ENCODE measurements around the gene SCAP.

Gene SCAP

GRCh38 chr3:47410801-47411646, 64.7 kb downstream of the SCAP start (continued):
- TF ChIP-seq ZBTB26 (tag by site-specific recombination; optimal IDR thresholded peaks at IDR 0.05) (no peak), ZNF175 (tag by site-specific recombination; IDR thresholded peaks at IDR 0.05) (no peak), ZNF138 (tag by site-specific recombination; IDR thresholded peaks at IDR 0.05; ENCODE audit: borderline replicate concordance) (no peak)

DNA sequence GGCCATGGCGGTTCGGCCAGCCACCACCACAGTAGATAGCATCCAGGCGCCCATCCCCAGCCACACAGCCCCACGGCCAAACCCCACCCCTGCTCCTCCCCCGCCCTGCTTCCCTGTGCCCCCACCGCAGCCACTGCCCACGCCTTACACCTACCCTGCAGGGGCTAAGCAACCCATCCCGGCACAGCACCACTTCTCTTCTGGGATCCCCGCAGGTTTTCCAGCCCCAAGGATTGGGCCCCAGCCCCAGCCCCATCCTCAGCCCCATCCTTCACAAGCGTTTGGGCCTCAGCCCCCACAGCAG, 65.4 kb downstream of the SCAP start:
- Histone ChIP-seq H3K27ac (ENCODE audit: extremely low read depth, low read depth, low read length) (no peak overlapping the region), H3K36me3 (ENCODE audit: control insufficient read depth in 2 of 2, insufficient read depth in 1 of 2, low read length in 2 of 2) (peaks cover 0 to 85% of the 10 kb centered on the region in 2 experiments; a peak in 1 of 3 replicates), H3K4me1 (ENCODE audit: control insufficient read depth, insufficient read depth, low read length) (no peaks in the 10 kb centered on the region), H3K9me3 (ENCODE audit: control insufficient read depth, insufficient read depth, low read depth, low read length) (no peaks in the 10 kb centered on the region), H3K4me3 (ENCODE audit: low read depth, low read length) (no peak overlapping the region)
- ChIA-PET POLR2A (interaction anchor here (0.5 kb wide), 1 partner anchor 78 kb away, joined by 3 read pairs; no protein-coding TSS in a partner anchor), CTCF (no interaction called here)
- peak; percentile 24; the same call in 1 of the 2 replicates for TF ChIP-seq EGR2 (tag by site-specific recombination; IDR thresholded peaks at IDR 0.05; ENCODE audit: low read depth)
- TF ChIP-seq YY1 (tag by site-specific recombination; IDR thresholded peaks at IDR 0.05), result no peak

DNA sequence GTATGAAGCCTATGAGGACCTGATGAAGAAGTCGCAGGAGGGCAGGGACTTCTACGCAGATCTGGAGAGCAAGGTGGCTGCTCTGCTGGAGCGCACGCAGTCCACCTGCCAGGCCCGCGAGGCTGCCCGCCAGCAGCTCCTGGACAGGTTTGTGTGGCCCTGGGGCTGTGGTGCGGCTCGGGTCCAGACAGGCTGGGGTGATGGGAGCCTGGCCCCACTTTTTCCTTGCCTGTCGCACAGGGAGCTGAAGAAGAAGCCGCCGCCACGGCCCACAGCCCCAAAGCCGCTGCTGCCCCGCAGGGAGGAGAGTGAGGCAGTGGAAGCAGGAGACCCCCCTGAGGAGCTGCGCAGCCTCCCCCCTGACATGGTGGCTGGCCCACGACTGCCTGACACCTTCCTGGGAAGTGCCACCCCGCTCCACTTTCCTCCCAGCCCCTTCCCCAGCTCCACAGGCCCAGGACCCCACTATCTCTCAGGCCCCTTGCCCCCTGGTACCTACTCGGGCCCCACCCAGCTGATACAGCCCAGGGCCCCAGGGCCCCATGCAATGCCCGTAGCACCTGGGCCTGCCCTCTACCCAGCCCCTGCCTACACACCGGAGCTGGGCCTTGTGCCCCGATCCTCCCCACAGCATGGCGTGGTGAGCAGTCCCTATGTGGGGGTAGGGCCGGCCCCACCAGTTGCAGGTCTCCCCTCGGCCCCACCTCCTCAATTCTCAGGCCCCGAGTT, 65.9 kb downstream of the SCAP start:
- CTCF ChIA-PET, result interaction anchor here (1.0 kb wide), 1 partner anchor 12 kb away, joined by 4 read pairs; no protein-coding TSS in a partner anchor
- H3K4me3 ChIP-seq (ENCODE audit: low read depth, low read length), result no peak overlapping the region
- H3K36me3 ChIP-seq (ENCODE audit: control insufficient read depth in 2 of 2, insufficient read depth in 1 of 2, low read length in 2 of 2), result peaks cover 0 to 80% of the 10 kb centered on the region in 2 experiments; a peak in 1 of 3 replicates
- H3K27ac ChIP-seq (ENCODE audit: extremely low read depth, low read depth, low read length), result no peak overlapping the region
- POLR2A ChIA-PET, result interaction anchor here (0.5 kb wide), 2 partner anchors 79 to 347 kb away, joined by 3 to 6 read pairs; no protein-coding TSS in a partner anchor
- H3K9me3 ChIP-seq (ENCODE audit: control insufficient read depth, insufficient read depth, low read depth, low read length), result no peaks in the 10 kb centered on the region
- TF ChIP-seq GLIS2 (tag by site-specific recombination; IDR thresholded peaks at IDR 0.05) (peak; percentile 8; the same call in 1 of the 2 replicates), ZBTB6 (tag by site-specific recombination; IDR thresholded peaks at IDR 0.05) (no peak)
- no peaks in the 10 kb centered on the region for H3K4me1 ChIP-seq (ENCODE audit: control insufficient read depth, insufficient read depth, low read length)

DNA sequence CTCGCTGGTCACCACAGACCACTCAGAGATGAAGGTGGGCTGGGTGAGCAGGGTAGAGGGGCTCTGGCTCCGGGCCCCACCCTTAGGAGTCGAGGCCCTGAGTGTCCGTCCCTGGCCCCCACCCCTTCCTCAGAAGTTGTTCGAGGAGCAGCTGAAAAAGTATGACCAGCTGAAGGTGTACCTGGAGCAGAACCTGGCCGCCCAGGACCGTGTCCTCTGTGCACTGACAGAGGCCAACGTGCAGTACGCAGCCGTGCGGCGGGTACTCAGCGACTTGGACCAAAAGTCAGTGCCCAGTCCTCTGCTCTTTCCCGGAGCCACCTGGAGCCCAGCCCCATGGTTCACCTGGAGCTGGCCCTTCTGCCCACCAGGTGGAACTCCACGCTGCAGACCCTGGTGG, 66.5 kb downstream of the SCAP start:
- peaks cover 0 to 74% of the 10 kb centered on the region in 2 experiments; a peak in 1 of 3 replicates for H3K36me3 ChIP-seq (ENCODE audit: control insufficient read depth in 2 of 2, insufficient read depth in 1 of 2, low read length in 2 of 2)
- POLR2A ChIA-PET, result interaction anchor here (0.5 kb wide), 1 partner anchor 348 kb away, joined by 6 read pairs; no protein-coding TSS in a partner anchor
- TF ChIP-seq SCRT1 (tag by site-specific recombination; IDR thresholded peaks at IDR 0.05; ENCODE audit: borderline replicate concordance) (no peak), ZNF660 (tag by site-specific recombination; IDR thresholded peaks at IDR 0.05) (no peak), ZNF121 (tag by site-specific recombination; IDR thresholded peaks at IDR 0.05) (no peak), ZNF677 (tag by site-specific recombination; IDR thresholded peaks at IDR 0.05) (no peak), ATF2 (tag by site-specific recombination; IDR thresholded peaks at IDR 0.05; ENCODE audit: low read depth) (no peak), ZNF792 (tag by site-specific recombination; IDR thresholded peaks at IDR 0.05) (no peak), ZSCAN5A (tag by site-specific recombination; IDR thresholded peaks at IDR 0.05) (no peak), ZNF473 (tag by site-specific recombination; IDR thresholded peaks at IDR 0.05) (no peak), ZNF423 (tag by site-specific recombination; IDR thresholded peaks at IDR 0.05) (no peak), ZNF18 (tag by site-specific recombination; IDR thresholded peaks at IDR 0.05) (no peak), ZNF529 (tag by site-specific recombination; IDR thresholded peaks at IDR 0.05; ENCODE audit: insufficient replicate concordance) (no peak), ZNF76 (tag by site-specific recombination; IDR thresholded peaks at IDR 0.05; ENCODE audit: borderline replicate concordance, low read depth) (no peak), ZNF433 (tag by site-specific recombination; IDR thresholded peaks at IDR 0.05; ENCODE audit: low read depth) (no peak)

More for the DNA sequence above, 66.5 kb downstream of the SCAP start:
- CTCF ChIA-PET, result interaction anchor here (1.0 kb wide), 1 partner anchor 12 kb away, joined by 4 read pairs; no protein-coding TSS in a partner anchor
- Histone ChIP-seq H3K4me3 (ENCODE audit: low read depth, low read length) (no peak overlapping the region), H3K4me1 (ENCODE audit: control insufficient read depth, insufficient read depth, low read length) (no peaks in the 10 kb centered on the region), H3K27ac (ENCODE audit: extremely low read depth, low read depth, low read length) (no peak overlapping the region), H3K9me3 (ENCODE audit: control insufficient read depth, insufficient read depth, low read depth, low read length) (no peaks in the 10 kb centered on the region)

Measured in HEK293 (cell line).